HFF-Myc (cell line): ENCODE results near the gene RAB5B.
A peak's percentile ranks its signal among the peaks of the same experiment; 100 is the strongest.

Experiments
- DNase-seq: peaks from one replicate; pipeline ENCODE4 v3.0.0-alpha.2; 2011; ENCODE audit warnings: low read depth; ENCODE audit errors: extremely low read depth
- H3K4me3 ChIP-seq: replicated peaks from 2 replicates; pipeline ENCODE4 v1.5.1; 2011; ENCODE audit warnings: low read depth, mild to moderate bottlenecking, control low read depth, low read length
- CTCF ChIP-seq: IDR thresholded peaks from 2 replicates; pipeline ENCODE4 v1.5.1; 2012; ENCODE audit warnings: mild to moderate bottlenecking, low read depth, low read length, control low read depth; ENCODE audit errors: missing control alignments

Gene RAB5B

GRCh38 chr12:55930771-55931316, 43.0 kb upstream of the RAB5B start, which contains the start of gene DGKA:
Gene DGKA (plus strand): TSS chr12:55931162. CDS start chr12:55936504, 5,342 bp downstream.
- H3K4me3 ChIP-seq: peak within 1 kb of the TSS; percentile 68
- TF ChIP-seq CTCF: peak; percentile 59
- peak; percentile 60 for DNase-seq

GRCh38 chr12:55931317-55931779, 42.5 kb upstream of the RAB5B start:
- H3K4me3 ChIP-seq: peak overlapping the region; percentile 68
- DNase-seq: no peak
- no peak for TF ChIP-seq CTCF

GRCh38 chr12:55931780-55932550, 41.9 kb upstream of the RAB5B start:
- TF ChIP-seq CTCF: no peak
- peak overlapping the region; percentile 68 for H3K4me3 ChIP-seq
- DNase-seq: no peak

GRCh38 chr12:55932551-55932910, 41.3 kb upstream of the RAB5B start:
- no peak for TF ChIP-seq CTCF
- H3K4me3 ChIP-seq: peak overlapping the region; percentile 68
- no peak for DNase-seq

GRCh38 chr12:55933169-55933798, 40.6 kb upstream of the RAB5B start:
- TF ChIP-seq CTCF: no peak
- no peak for DNase-seq
- H3K4me3 ChIP-seq: no peak overlapping the region

GRCh38 chr12:55933799-55934742, 39.8 kb upstream of the RAB5B start:
- no peak for DNase-seq
- no peak for TF ChIP-seq CTCF
- no peak overlapping the region for H3K4me3 ChIP-seq
